Coronary artery (tissue), 2 donors: ENCODE results near the gene TRAF6.

Experiments
- DNase-seq: peaks from one replicate; pipeline ENCODE4 v3.0.0-alpha.2; 2017; ENCODE audit warnings: low spot score
- H3K27ac ChIP-seq, 2 donors: fragments of 200-600 bp; sonication (generic); one replicate each; pipeline ENCODE4 v1.5.1; 2016 to 2019
- H3K4me3 ChIP-seq: fragments of 200-600 bp; sonication (generic); 2 replicates; pipeline ENCODE4 v1.5.1; 2016; ENCODE audit warnings: mild to moderate bottlenecking, moderate library complexity
- CTCF ChIP-seq: fragments of 200-600 bp; sonication (generic); IDR thresholded peaks from one replicate; pipeline ENCODE4 v1.5.1; 2019; ENCODE audit warnings: antibody characterized with exemption

The TRAF6 gene

GRCh38 chr11:36451681-36452080 lies 58.4 kb downstream of the TRAF6 start:
- H3K4me3 ChIP-seq = no peak overlapping the region
- H3K27ac ChIP-seq = no peak overlapping the region
- DNase-seq = no peak
- TF ChIP-seq CTCF = no peak

GRCh38 chr11:36451045-36451444 lies 59.0 kb downstream of the TRAF6 start:
- no peak for DNase-seq
- no peak for TF ChIP-seq CTCF
- Histone ChIP-seq H3K27ac (no peak overlapping the region), H3K4me3 (no peak overlapping the region)

- no peak for DNase-seq
- peak overlapping the region; percentile 51 for H3K4me3 ChIP-seq
- peak overlapping the region in 1 of 2 donors; percentile 0 for H3K27ac ChIP-seq
- TF ChIP-seq CTCF = no peak
Observed at GRCh38 chr11:36450110-36450572, 59.9 kb downstream of the TRAF6 start.

- TF ChIP-seq CTCF = no peak
- Histone ChIP-seq H3K4me3 (peak overlapping the region; percentile 51), H3K27ac (peak overlapping the region in 1 of 2 donors; percentile 0)
- no peak for DNase-seq
Observed at GRCh38 chr11:36449561-36450096, 60.4 kb downstream of the TRAF6 start.

GRCh38 chr11:36447947-36448346 lies 62.1 kb downstream of the TRAF6 start:
- TF ChIP-seq CTCF = no peak
- H3K27ac ChIP-seq = no peak overlapping the region
- no peak overlapping the region for H3K4me3 ChIP-seq
- no peak for DNase-seq

- no peak for TF ChIP-seq CTCF
- no peak overlapping the region for H3K27ac ChIP-seq
- DNase-seq = no peak
- H3K4me3 ChIP-seq = no peak overlapping the region
Observed at GRCh38 chr11:36447514-36447913, 62.6 kb downstream of the TRAF6 start.

- DNase-seq = no peak
- Histone ChIP-seq H3K27ac (no peak overlapping the region), H3K4me3 (no peak overlapping the region)
- TF ChIP-seq CTCF = no peak
Observed at GRCh38 chr11:36446135-36446534, 63.9 kb downstream of the TRAF6 start.
